ENCODE results near the gene PGLYRP4.

PGLYRP4 gene

GRCh38 chr1:153348511-153349362, at the start of gene PGLYRP4:
Gene PGLYRP4 (minus strand): TSS chr1:153348841. CDS start chr1:153347932, 909 bp downstream.
- no peak for DNase-seq (ENCODE audit: low read depth in 2 of 2)

- DNase-seq (ENCODE audit: low read depth in 2 of 2), result no peak
Measured at GRCh38 chr1:153397924-153398651, 49.4 kb upstream of the PGLYRP4 start.

GRCh38 chr1:153397051-153397923, 48.6 kb upstream of the PGLYRP4 start:
- DNase-seq (ENCODE audit: low read depth in 2 of 2), result no peak

DNA sequence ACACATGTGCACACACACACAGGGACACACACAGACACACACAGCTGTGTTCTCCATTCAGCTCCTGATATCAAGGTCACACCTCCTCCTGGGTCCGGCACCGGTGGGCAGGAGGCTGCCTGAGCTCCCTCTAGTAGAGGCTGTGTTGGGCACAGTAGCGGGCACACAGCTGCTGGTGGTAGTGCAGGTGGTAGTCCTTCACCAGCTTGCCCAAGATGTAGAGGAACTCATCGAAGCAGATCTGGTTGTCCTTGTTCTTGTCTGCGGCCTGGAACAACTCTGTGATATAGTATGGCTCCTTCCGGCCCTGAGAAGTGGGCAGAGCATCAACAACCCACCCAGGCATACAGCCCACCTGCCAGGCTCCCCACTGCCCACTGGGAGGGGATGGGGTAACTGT, 47.8 kb upstream of the PGLYRP4 start:
- DNase-seq (ENCODE audit: low read depth in 2 of 2), result no peak

DNA sequence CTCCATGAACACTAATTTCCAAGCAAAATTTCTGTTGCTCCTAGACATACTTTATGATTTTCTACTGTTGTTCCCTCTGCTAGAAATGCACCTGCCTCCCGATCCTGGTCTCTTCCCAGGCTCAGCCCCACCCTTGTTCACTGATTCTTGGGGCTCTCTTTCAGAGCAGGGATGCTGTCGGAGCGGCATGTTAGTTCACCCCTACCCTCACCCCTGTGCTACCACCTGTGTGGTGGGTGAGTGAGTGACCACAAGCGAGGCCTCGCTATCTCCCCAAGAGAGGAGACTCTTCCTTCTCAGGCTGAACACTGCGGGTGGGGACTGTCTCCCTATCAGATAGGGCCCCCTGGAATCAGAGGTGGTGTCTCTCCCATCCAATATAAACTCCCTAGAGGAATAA, 47.1 kb upstream of the PGLYRP4 start:
- no peak for DNase-seq (ENCODE audit: low read depth in 2 of 2)

- DNase-seq (ENCODE audit: low read depth in 2 of 2), result no peak
Measured at GRCh38 chr1:153395136-153395685, 46.6 kb upstream of the PGLYRP4 start.

DNA sequence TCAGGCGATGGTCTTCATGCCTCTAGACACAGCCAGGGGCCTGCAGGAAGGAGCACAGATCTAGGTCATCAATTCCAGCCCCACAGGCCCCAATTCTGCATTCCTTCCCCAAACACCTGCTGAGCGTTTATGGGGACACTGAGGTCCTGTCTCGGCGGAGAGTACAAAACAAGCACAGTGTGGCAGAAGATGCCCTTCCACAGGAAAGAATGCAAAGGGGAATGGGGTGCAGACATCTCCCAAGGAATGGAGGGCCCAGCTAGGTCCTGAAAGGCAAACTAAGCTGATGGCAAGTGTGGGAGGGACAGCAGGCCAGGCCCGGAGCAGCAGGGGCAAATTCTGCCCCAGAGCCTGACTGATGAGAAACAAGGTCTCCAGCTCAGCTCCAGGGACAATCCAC, 45.8 kb upstream of the PGLYRP4 start:
- no peak for DNase-seq (ENCODE audit: low read depth in 2 of 2)

DNA sequence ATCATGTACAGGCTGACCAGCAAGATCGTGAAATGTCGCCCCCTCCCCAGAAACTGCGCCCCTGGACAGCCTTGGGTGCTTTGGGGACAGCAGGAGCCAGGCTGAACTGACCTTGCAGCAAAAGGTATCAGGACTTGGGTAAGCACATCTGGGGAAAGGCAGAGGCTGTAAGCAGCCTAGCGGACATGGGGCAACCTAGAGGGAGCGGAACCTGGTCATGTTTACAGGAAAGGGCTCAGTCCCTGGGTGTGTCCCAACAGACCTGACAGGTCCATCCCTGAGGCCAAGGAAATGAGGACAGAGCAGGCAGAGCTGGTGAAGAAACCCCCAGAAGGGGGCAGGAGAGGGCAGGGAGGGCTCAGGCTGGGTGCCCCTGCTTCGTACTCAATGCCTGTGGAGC, 45.3 kb upstream of the PGLYRP4 start:
- DNase-seq (ENCODE audit: low read depth in 2 of 2), result no peak

- DNase-seq (ENCODE audit: low read depth in 2 of 2), result no peak
Measured at GRCh38 chr1:153392822-153393221, 44.2 kb upstream of the PGLYRP4 start.

- no peak for DNase-seq (ENCODE audit: low read depth in 2 of 2)
Measured at GRCh38 chr1:153392258-153392657, 43.6 kb upstream of the PGLYRP4 start.

- no peak for DNase-seq (ENCODE audit: low read depth in 2 of 2)
Measured at GRCh38 chr1:153390938-153391710, 42.5 kb upstream of the PGLYRP4 start, which contains the start of gene S100A8. Gene S100A8 (minus strand): TSS chr1:153391073. CDS start chr1:153390535, 538 bp downstream.

- no peak for DNase-seq (ENCODE audit: low read depth in 2 of 2)
Measured at GRCh38 chr1:153389973-153390879, 41.6 kb upstream of the PGLYRP4 start.

DNA sequence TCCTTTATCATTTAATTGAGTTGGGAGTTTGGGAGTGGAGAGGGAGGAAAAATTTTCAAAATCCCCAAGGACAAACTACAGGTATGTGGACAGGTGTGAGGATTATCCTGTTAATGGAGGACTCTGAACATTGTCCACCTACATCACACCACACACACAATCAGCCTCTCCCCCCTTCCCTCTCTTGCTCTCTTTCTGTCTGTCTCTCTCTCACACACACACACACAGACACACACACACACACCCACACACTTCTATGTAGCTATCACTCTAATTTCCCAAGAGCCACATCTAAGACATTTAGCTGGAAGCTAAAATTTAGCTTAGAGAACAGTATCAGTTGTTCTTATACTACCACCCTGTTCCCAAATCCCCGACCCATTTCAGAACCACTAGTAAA, 40.8 kb upstream of the PGLYRP4 start:
- DNase-seq (ENCODE audit: low read depth in 2 of 2), result no peak

DNA sequence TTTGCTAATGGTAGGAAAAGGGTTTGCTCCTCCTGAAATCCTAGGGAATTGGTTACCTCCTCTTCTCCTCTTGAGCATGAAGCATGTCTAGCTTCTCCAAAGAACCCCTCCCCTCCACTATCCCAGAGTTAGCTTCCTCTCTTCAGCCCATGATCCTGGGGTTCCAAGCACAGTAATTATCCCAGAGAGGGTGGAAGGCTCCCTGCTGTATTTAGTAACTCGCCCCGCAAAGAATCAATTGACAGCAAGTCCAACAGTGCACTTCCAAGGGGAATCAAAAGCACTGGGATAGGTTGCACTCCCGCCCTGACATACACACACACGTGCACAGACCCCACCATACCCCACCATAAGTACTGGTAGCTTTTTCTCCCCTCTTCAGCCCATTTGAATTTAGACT, 39.1 kb upstream of the PGLYRP4 start:
- DNase-seq (ENCODE audit: low read depth in 2 of 2), result no peak

DNA sequence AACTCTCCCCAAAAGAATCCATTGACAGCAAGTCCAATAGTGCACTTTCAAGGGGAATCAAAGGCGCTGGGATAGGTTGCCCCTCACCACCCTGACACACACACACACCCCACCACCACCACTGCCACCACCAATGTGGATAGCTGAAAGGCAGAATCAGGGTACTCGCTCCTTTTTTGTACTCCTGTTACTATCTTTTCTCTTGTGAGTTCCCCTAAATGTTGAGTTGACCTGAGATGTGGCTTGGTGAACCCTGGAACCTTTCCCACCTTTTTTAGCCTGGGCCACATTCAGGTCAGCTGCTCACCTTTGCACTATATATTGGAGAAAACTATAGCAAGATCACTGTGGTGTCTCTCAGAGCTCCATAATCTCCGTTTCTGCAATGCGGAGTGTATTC, 38.4 kb upstream of the PGLYRP4 start:
- DNase-seq (ENCODE audit: low read depth in 2 of 2), result no peak

DNA sequence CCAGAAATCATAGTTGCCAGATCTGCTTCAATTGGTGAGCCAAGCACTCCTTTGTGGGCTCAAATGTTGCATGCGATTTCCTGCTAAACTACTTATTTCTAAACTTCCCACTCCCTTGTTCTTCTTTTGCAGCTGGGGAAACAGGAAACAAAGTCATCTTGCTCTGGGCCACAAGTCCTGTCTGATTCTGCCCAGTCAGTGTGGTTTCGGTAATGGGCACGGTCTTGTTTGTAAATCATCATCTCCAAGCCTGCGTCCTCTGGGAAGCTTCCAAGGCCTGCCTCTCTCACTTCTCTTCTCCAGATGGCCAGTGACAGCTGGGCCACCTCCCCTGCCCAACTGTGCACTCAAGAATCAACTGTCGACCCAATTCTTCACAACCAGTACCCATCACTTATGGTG, 37.9 kb upstream of the PGLYRP4 start:
- DNase-seq (ENCODE audit: low read depth in 2 of 2), result no peak

- DNase-seq (ENCODE audit: low read depth in 2 of 2), result no peak
Measured at GRCh38 chr1:153384958-153385580, 36.4 kb upstream of the PGLYRP4 start.

GRCh38 chr1:153380711-153381110, 32.1 kb upstream of the PGLYRP4 start:
- no peak for DNase-seq (ENCODE audit: low read depth in 2 of 2)

GRCh38 chr1:153379591-153379990, 30.9 kb upstream of the PGLYRP4 start:
- DNase-seq (ENCODE audit: low read depth in 2 of 2), result no peak
